GM20000 (cell line): Measurements from ENCODE around the gene PTPRN2.
A peak's percentile ranks its signal among the peaks of the same experiment; 100 is the strongest.

Experiments used
- DNase-seq: peaks from one replicate; pipeline ENCODE4 v3.0.0; 2012; ENCODE audit warnings: low spot score
- TF ChIP-seq, protein P1 (sequence below): IDR thresholded peaks from 2 replicates; pipeline ENCODE4 v1.5.1; 2012; ENCODE audit warnings: mild to moderate bottlenecking, control low read depth; ENCODE audit errors: extremely low read depth, missing control alignments

PTPRN2 gene

DNA sequence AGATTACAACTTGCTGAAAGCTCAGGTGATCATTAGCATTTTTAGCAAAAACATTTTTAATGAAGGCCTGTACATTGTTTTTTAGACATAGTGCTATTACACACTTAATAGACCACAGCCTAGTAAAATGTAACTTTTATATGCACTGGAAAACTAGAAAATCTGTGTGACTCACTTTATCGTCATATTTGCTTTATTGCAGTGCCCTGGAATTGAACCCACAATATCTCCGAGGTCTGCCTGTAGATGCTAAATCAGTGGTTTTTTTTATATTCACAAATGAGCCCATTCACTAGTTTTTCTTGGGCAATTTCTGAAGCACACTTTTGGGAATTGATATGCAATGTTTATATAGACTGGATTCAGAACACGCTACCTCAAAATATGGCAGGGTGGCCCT lies 105.1 kb downstream of the PTPRN2 start:
- TF ChIP-seq, protein P1, sequence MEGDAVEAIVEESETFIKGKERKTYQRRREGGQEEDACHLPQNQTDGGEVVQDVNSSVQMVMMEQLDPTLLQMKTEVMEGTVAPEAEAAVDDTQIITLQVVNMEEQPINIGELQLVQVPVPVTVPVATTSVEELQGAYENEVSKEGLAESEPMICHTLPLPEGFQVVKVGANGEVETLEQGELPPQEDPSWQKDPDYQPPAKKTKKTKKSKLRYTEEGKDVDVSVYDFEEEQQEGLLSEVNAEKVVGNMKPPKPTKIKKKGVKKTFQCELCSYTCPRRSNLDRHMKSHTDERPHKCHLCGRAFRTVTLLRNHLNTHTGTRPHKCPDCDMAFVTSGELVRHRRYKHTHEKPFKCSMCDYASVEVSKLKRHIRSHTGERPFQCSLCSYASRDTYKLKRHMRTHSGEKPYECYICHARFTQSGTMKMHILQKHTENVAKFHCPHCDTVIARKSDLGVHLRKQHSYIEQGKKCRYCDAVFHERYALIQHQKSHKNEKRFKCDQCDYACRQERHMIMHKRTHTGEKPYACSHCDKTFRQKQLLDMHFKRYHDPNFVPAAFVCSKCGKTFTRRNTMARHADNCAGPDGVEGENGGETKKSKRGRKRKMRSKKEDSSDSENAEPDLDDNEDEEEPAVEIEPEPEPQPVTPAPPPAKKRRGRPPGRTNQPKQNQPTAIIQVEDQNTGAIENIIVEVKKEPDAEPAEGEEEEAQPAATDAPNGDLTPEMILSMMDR, result no peak
- DNase-seq, result no peak

GRCh38 chr7:158479664-158480025 lies 108.0 kb downstream of the PTPRN2 start:
- no peak for DNase-seq
- TF ChIP-seq, protein P1, result no peak

DNA sequence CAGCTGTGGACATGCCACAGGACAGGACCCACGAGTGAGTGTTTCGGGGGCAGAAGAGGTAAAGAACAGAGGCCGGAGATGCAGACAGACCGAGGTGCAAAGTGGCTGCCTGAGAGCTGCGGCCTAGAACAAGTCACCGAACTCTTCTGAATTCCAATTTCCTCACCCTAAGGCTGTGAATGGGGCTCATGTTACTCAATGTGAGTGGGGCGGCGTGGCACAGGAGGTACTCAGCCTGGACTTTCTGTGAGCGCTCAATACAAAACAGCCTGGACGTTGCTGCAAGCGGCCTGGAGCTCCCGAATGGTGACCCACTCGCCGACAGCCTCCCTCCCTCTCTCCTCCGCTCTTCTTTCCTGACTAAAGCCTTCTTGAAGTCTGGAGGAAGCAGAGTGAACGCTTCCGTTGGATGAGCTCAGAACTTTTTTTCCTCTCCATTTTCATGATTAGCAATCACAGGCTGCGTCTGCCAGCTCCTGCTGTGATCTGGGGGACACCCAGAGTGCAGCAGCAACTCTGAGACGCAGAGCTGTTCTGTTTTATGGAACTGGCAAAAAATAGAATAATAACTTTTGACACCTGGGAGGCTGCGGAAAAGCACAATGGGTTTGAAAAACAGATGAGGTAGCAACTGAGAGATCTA lies 108.5 kb downstream of the PTPRN2 start:
- DNase-seq, result peak; percentile 13
- TF ChIP-seq, protein P1, result no peak

GRCh38 chr7:158477866-158478265 lies 109.8 kb downstream of the PTPRN2 start:
- TF ChIP-seq, protein P1, result no peak
- DNase-seq, result no peak

GRCh38 chr7:158476331-158476932 lies 111.2 kb downstream of the PTPRN2 start:
- TF ChIP-seq, protein P1, result no peak
- DNase-seq, result no peak

DNA sequence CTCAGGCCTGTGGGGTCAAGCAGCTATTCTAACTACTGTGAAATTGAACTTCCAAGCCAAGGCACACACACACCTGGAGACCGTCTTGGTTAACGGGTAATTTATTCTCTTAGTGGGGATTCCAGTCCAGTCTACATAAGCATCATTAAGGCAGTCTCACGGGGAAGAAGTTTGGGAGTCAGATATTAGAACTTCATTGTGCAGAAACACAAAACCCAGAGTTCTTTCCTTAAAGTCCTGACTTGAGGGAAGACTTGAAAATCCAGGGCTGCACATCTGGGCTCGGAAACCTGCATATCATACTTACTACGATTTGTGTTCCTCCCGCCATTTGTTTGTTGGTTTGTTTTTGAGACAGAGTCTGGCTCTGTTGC lies 112.0 kb downstream of the PTPRN2 start:
- no peak for DNase-seq
- TF ChIP-seq, protein P1, result no peak

GRCh38 chr7:158475036-158475678 lies 112.5 kb downstream of the PTPRN2 start:
- TF ChIP-seq, protein P1, result no peak
- no peak for DNase-seq
